Calu3 (cell line): ENCODE measurements around the gene KCND3. TPM values are rescaled to one million over a fixed set of nuclear protein-coding genes. Genes with fewer than 3 reads are reported as not detected.

Experiments used
- BruUV-seq: library from RNA; stranded (reverse); fragments of 400-500 nt; replicated peaks from 2 replicates; lab custom pipeline; 2021; lab: Mats Ljungman, UMichigan
- CTCF ChIA-PET: fragments of 300-600 bp; sonication (Branson Sonifier 250); formaldehyde crosslinking; loops from one replicate; lab custom pipeline; 2022; ENCODE audit warnings: antibody characterized with exemption; lab: Charles Lee
- DNase-seq: peaks from one replicate; pipeline ENCODE4 v3.0.0; 2022
- H3K27ac Mint-ChIP-seq: one replicate; pipeline ENCODE4 v1.8.0; 2022; ENCODE audit warnings: mixed read lengths; ENCODE audit not compliant: unreplicated experiment
- H3K27me3 Mint-ChIP-seq: one replicate; pipeline ENCODE4 v1.8.0; 2022; ENCODE audit warnings: mixed read lengths; ENCODE audit not compliant: unreplicated experiment
- H3K36me3 Mint-ChIP-seq: one replicate; pipeline ENCODE4 v1.8.0; 2022; ENCODE audit warnings: mild to moderate bottlenecking, moderate library complexity, mixed read lengths; ENCODE audit not compliant: insufficient read depth, unreplicated experiment
- H3K4me1 Mint-ChIP-seq: one replicate; pipeline ENCODE4 v1.8.0; 2022; ENCODE audit warnings: mild to moderate bottlenecking, low read depth, mixed read lengths; ENCODE audit not compliant: unreplicated experiment
- H3K4me3 Mint-ChIP-seq: one replicate; pipeline ENCODE4 v1.8.0; 2022; ENCODE audit warnings: mild to moderate bottlenecking, low read depth, moderate library complexity, mixed read lengths; ENCODE audit not compliant: unreplicated experiment
- H3K9me3 Mint-ChIP-seq: one replicate; pipeline ENCODE4 v1.8.0; 2022; ENCODE audit warnings: low read depth, mixed read lengths; ENCODE audit not compliant: unreplicated experiment
- intact Hi-C: fragments of 100-400 bp; cut with micrococcal nuclease; formaldehyde crosslinking; loops from one replicate; pipeline ENCODE4 v1.10.0; 2022; ENCODE audit not compliant: unreplicated experiment
- total RNA-seq: library from RNA; stranded (reverse); gene quantifications from 2 replicates; pipeline ENCODE4 v1.2.3, GENCODE V29; 2022
- TF ChIP-seq, protein P1 (sequence below): fragments of 200-600 bp; IDR thresholded peaks from one replicate; pipeline ENCODE4 v1.8.0; 2022; ENCODE audit warnings: antibody characterized with exemption; ENCODE audit not compliant: unreplicated experiment

Gene KCND3
- total RNA-seq, 1 experiment from 2014 or later, result 0.07 TPM

GRCh38 chr1:111768625-111769024, 220.8 kb downstream of the KCND3 start:
- DNase-seq, result no peak
- Mint-ChIP-seq H3K4me3 (no peak overlapping the region), H3K27ac (no peak overlapping the region), H3K27me3 (no peaks in the 10 kb centered on the region), H3K9me3 (no peaks in the 10 kb centered on the region), H3K36me3 (peaks cover 6% of the 10 kb centered on the region), H3K4me1 (no peaks in the 10 kb centered on the region)
- CTCF ChIA-PET, result interaction anchor here (1.1 to 1.6 kb wide), 4 partner anchors 22 to 287 kb away, joined by 3 to 6 read pairs (median 3); no protein-coding TSS in a partner anchor
- TF ChIP-seq, protein P1, sequence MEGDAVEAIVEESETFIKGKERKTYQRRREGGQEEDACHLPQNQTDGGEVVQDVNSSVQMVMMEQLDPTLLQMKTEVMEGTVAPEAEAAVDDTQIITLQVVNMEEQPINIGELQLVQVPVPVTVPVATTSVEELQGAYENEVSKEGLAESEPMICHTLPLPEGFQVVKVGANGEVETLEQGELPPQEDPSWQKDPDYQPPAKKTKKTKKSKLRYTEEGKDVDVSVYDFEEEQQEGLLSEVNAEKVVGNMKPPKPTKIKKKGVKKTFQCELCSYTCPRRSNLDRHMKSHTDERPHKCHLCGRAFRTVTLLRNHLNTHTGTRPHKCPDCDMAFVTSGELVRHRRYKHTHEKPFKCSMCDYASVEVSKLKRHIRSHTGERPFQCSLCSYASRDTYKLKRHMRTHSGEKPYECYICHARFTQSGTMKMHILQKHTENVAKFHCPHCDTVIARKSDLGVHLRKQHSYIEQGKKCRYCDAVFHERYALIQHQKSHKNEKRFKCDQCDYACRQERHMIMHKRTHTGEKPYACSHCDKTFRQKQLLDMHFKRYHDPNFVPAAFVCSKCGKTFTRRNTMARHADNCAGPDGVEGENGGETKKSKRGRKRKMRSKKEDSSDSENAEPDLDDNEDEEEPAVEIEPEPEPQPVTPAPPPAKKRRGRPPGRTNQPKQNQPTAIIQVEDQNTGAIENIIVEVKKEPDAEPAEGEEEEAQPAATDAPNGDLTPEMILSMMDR, result no peak
- intact Hi-C loops, result loop anchor here (1.0 to 5.0 kb wide), 2 partner anchors 53 to 286 kb away; no protein-coding TSS in a partner anchor
- BruUV-seq, result no TSS peak

GRCh38 chr1:111768023-111768422, 221.4 kb downstream of the KCND3 start:
- peaks cover 6% of the 10 kb centered on the region for H3K36me3 Mint-ChIP-seq
- intact Hi-C loops, result loop anchor here (5.0 kb wide), 1 partner anchor 286 kb away; no protein-coding TSS in a partner anchor
- TF ChIP-seq, protein P1, result no peak
- no peak overlapping the region for H3K27ac Mint-ChIP-seq
- no peak for DNase-seq
- no peaks in the 10 kb centered on the region for H3K27me3 Mint-ChIP-seq
- no peak overlapping the region for H3K4me3 Mint-ChIP-seq
- no peaks in the 10 kb centered on the region for H3K9me3 Mint-ChIP-seq
- CTCF ChIA-PET, result interaction anchor here (0.9 to 1.3 kb wide), 3 partner anchors 12 to 286 kb away, joined by 3 to 4 read pairs (median 3); no protein-coding TSS in a partner anchor
- H3K4me1 Mint-ChIP-seq, result no peaks in the 10 kb centered on the region
- BruUV-seq, result no TSS peak

- TF ChIP-seq, protein P1, result no peak
- Mint-ChIP-seq H3K4me1 (peaks cover 9% of the 10 kb centered on the region), H3K27ac (no peak overlapping the region), H3K36me3 (peaks cover 21% of the 10 kb centered on the region), H3K4me3 (no peak overlapping the region), H3K9me3 (no peaks in the 10 kb centered on the region), H3K27me3 (no peaks in the 10 kb centered on the region)
- no TSS peak for BruUV-seq
- intact Hi-C loops, result no loop called here
- CTCF ChIA-PET, result no interaction called here
- DNase-seq, result no peak
Observed at GRCh38 chr1:111762332-111762731, 227.1 kb downstream of the KCND3 start.

GRCh38 chr1:111761717-111762116, 227.8 kb downstream of the KCND3 start:
- H3K4me3 Mint-ChIP-seq, result no peak overlapping the region
- intact Hi-C loops, result no loop called here
- H3K27ac Mint-ChIP-seq, result no peak overlapping the region
- no TSS peak for BruUV-seq
- CTCF ChIA-PET, result no interaction called here
- TF ChIP-seq, protein P1, result no peak
- DNase-seq, result no peak
- peaks cover 21% of the 10 kb centered on the region for H3K36me3 Mint-ChIP-seq
- H3K4me1 Mint-ChIP-seq, result peaks cover 9% of the 10 kb centered on the region
- H3K9me3 Mint-ChIP-seq, result no peaks in the 10 kb centered on the region
- H3K27me3 Mint-ChIP-seq, result no peaks in the 10 kb centered on the region
